Fibroblast of mammary gland (primary cell): ENCODE measurements around the gene USP24.

ENCODE experiments used
- DNase-seq: peaks from one replicate; pipeline ENCODE4 v3.0.0-alpha.2; 2010; ENCODE audit warnings: low read depth
- H3K4me3 ChIP-seq: 2 replicates; pipeline ENCODE4 v1.5.1; 2011; ENCODE audit warnings: low read depth, mild to moderate bottlenecking, low read length, moderate library complexity; ENCODE audit not compliant: control insufficient read depth
- CTCF ChIP-seq: conservative IDR thresholded peaks from 2 replicates; pipeline ENCODE4 v1.5.1; 2011; ENCODE audit warnings: low read depth, low read length, inconsistent platforms; ENCODE audit not compliant: control insufficient read depth, insufficient read depth

The USP24 gene

GRCh38 chr1:55215194-55216021, at the start of gene USP24:
TSS of gene USP24 (minus strand) at chr1:55215364. CDS start at chr1:55215113, 251 bp downstream.
- TF ChIP-seq CTCF, result no peak
- peak within 1 kb of the TSS; percentile 83 for H3K4me3 ChIP-seq
- peak; percentile 55 for DNase-seq

- H3K4me3 ChIP-seq, result no peak overlapping the region
- TF ChIP-seq CTCF, result no peak
- peak; percentile 86 for DNase-seq
Measured at GRCh38 chr1:55262822-55263221, 47.7 kb upstream of the USP24 start.

GRCh38 chr1:55259911-55260609, 44.9 kb upstream of the USP24 start:
- no peak overlapping the region for H3K4me3 ChIP-seq
- no peak for TF ChIP-seq CTCF
- no peak for DNase-seq

GRCh38 chr1:55257958-55258357, 42.8 kb upstream of the USP24 start:
- TF ChIP-seq CTCF, result no peak
- DNase-seq, result no peak
- H3K4me3 ChIP-seq, result no peak overlapping the region

GRCh38 chr1:55255901-55256300, 40.7 kb upstream of the USP24 start:
- no peak overlapping the region for H3K4me3 ChIP-seq
- DNase-seq, result no peak
- TF ChIP-seq CTCF, result no peak

GRCh38 chr1:55252942-55253589, 37.9 kb upstream of the USP24 start:
- TF ChIP-seq CTCF, result no peak
- DNase-seq, result no peak
- no peak overlapping the region for H3K4me3 ChIP-seq
